HL-60 (cell line): Measurements from ENCODE around the gene TMC1.
A peak's percentile ranks its signal among the peaks of the same experiment; 100 is the strongest.

Experiments used
- DNase-seq, 2 experiments: peaks; one replicate each; pipeline ENCODE4 v3.0.0-alpha.2; 2010 to 2020; ENCODE audit warnings: low read depth in 1 of 2, low spot score in 1 of 2
- H3K27ac ChIP-seq: fragments of 250-450 bp; sonication (Bioruptor Pico); replicated peaks from 2 replicates; pipeline ENCODE4 v1.5.1; 2020; ENCODE audit warnings: mild to moderate bottlenecking, moderate library complexity
- H3K27me3 ChIP-seq: fragments of 250-450 bp; sonication (Bioruptor Pico); 2 replicates; pipeline ENCODE4 v1.5.1; 2021; ENCODE audit warnings: mild to moderate bottlenecking, moderate library complexity; ENCODE audit not compliant: insufficient read depth, poor library complexity, severe bottlenecking
- H3K4me3 ChIP-seq: replicated peaks from 2 replicates; pipeline ENCODE4 v1.5.1; 2011; ENCODE audit warnings: mild to moderate bottlenecking, control low read depth, low read length; ENCODE audit not compliant: insufficient read depth
- CTCF ChIP-seq: IDR thresholded peaks from one replicate; pipeline ENCODE4 v1.5.1; 2011; ENCODE audit warnings: low read length, control low read depth, inconsistent platforms; ENCODE audit not compliant: insufficient read depth
- GABPA ChIP-seq: IDR thresholded peaks from 2 replicates; pipeline ENCODE4 v1.6.1; 2012; ENCODE audit warnings: low read depth
- POLR2AphosphoS5 ChIP-seq: IDR thresholded peaks from 2 replicates; pipeline ENCODE4 v1.6.1; 2012; ENCODE audit warnings: low read depth
- REST ChIP-seq: IDR thresholded peaks from 2 replicates; pipeline ENCODE4 v1.6.1; 2012; ENCODE audit warnings: low read depth; ENCODE audit not compliant: insufficient replicate concordance
- SPI1 ChIP-seq: IDR thresholded peaks from 2 replicates; pipeline ENCODE4 v1.6.1; 2012; ENCODE audit warnings: low read depth, mild to moderate bottlenecking, borderline replicate concordance

TMC1 gene

GRCh38 chr9:72491242-72491641, 30.2 kb upstream of the TMC1 start:
- DNase-seq: no peak
- Histone ChIP-seq H3K27ac (no peak overlapping the region), H3K4me3 (no peak overlapping the region), H3K27me3 (no peaks in the 10 kb centered on the region)
- TF ChIP-seq CTCF: no peak

- Histone ChIP-seq H3K4me3 (no peak overlapping the region), H3K27me3 (no peaks in the 10 kb centered on the region), H3K27ac (no peak overlapping the region)
- no peak for TF ChIP-seq SPI1
- TF ChIP-seq REST: no peak
- no peak for TF ChIP-seq CTCF
- TF ChIP-seq GABPA: no peak
- no peak for TF ChIP-seq POLR2AphosphoS5
- DNase-seq: no peak
Observed at GRCh38 chr9:72494051-72494450, 27.4 kb upstream of the TMC1 start.

GRCh38 chr9:72497447-72498046, 23.9 kb upstream of the TMC1 start:
- H3K4me3 ChIP-seq: no peak overlapping the region
- TF ChIP-seq POLR2AphosphoS5 (no peak), CTCF (no peak), REST (no peak), SPI1 (no peak), GABPA (no peak)
- H3K27me3 ChIP-seq: no peaks in the 10 kb centered on the region
- no peak for DNase-seq
- no peak overlapping the region for H3K27ac ChIP-seq

- DNase-seq: no peak
- no peak overlapping the region for H3K27ac ChIP-seq
- TF ChIP-seq SPI1 (peak; percentile 79; the same call in 1 of the 2 replicates), GABPA (no peak)
- H3K27me3 ChIP-seq: no peaks in the 10 kb centered on the region
- H3K4me3 ChIP-seq: no peak overlapping the region
Observed at GRCh38 chr9:72506615-72507014, 14.8 kb upstream of the TMC1 start.
